OCI-LY3 (cell line): ENCODE data around the gene OR8J1.

ENCODE experiments used
- H2AFZ ChIP-seq: fragments of 200-600, 300-600 bp; shearing (Covaris generic); 2 replicates; pipeline ENCODE4 v1.6.0; 2014; ENCODE audit warnings: antibody characterized with exemption, low read depth, low read length
- H3K27ac ChIP-seq: fragments of 200-600, 300-600 bp; sonication (generic); 2 replicates; pipeline ENCODE4 v1.5.1; 2014; ENCODE audit warnings: mild to moderate bottlenecking, low read length, moderate library complexity, mixed read lengths
- H3K27me3 ChIP-seq: fragments of 200-600, 300-600 bp; sonication (generic); 2 replicates; pipeline ENCODE4 v1.6.1; 2014; ENCODE audit warnings: low read depth, low read length, mixed read lengths
- H3K36me3 ChIP-seq: fragments of 200-600, 300-600 bp; sonication (generic); replicated peaks from 2 replicates; pipeline ENCODE3; 2014; ENCODE audit warnings: low read depth, low read length, mixed read lengths
- H3K4me1 ChIP-seq: fragments of 300-600, 200-600 bp; sonication (generic); 2 replicates; pipeline ENCODE4 v1.6.1; 2014; ENCODE audit warnings: low read length, mixed read lengths
- H3K4me2 ChIP-seq: fragments of 200-600, 300-600 bp; sonication (generic); 2 replicates; pipeline ENCODE4 v1.6.1; 2014; ENCODE audit warnings: low read length, mixed read lengths
- H3K4me3 ChIP-seq: fragments of 300-600, 200-600 bp; sonication (generic); 2 replicates; pipeline ENCODE4 v1.5.1; 2014; ENCODE audit warnings: antibody characterized with exemption, mild to moderate bottlenecking, low read length, moderate library complexity
- H3K79me2 ChIP-seq: fragments of 300-600, 200-600 bp; shearing (Covaris generic); 2 replicates; pipeline ENCODE4 v1.6.1; 2014; ENCODE audit warnings: mild to moderate bottlenecking, low read length, mixed read lengths
- H3K9ac ChIP-seq: fragments of 300-600, 200-600 bp; shearing (Covaris generic); 2 replicates; pipeline ENCODE4 v1.6.0; 2014; ENCODE audit warnings: mild to moderate bottlenecking, low read length, moderate library complexity
- H3K9me3 ChIP-seq: fragments of 200-600, 300-600 bp; shearing (Covaris generic); 2 replicates; pipeline ENCODE4 v1.6.1; 2014; ENCODE audit warnings: low read length, mixed read lengths; ENCODE audit not compliant: insufficient read depth
- H4K20me1 ChIP-seq: fragments of 200-600, 300-600 bp; sonication (generic); 2 replicates; pipeline ENCODE4 v1.6.1; 2016; ENCODE audit warnings: low read length, mixed read lengths; ENCODE audit not compliant: insufficient read depth
- CTCF ChIP-seq: fragments of 200-600, 300-600 bp; sonication (generic); IDR thresholded peaks from 2 replicates; pipeline ENCODE4 v1.5.1; 2014; ENCODE audit warnings: antibody characterized with exemption, low read length, low read depth
- EZH2phosphoT487 ChIP-seq: fragments of 200-600 bp; shearing (Covaris generic); IDR thresholded peaks from 2 replicates; pipeline ENCODE4 v1.6.1; 2018; ENCODE audit warnings: antibody characterized with exemption, mixed run types, low read depth

Gene OR8J1

GRCh38 chr11:56410801-56411200 lies 56.7 kb downstream of the OR8J1 start:
- Histone ChIP-seq H3K4me1 (no peaks in the 10 kb centered on the region), H3K9me3 (no peaks in the 10 kb centered on the region), H3K4me3 (no peak overlapping the region), H2AFZ (no peak overlapping the region), H3K4me2 (no peak overlapping the region), H3K36me3 (no peaks in the 10 kb centered on the region), H3K27ac (no peak overlapping the region), H3K79me2 (no peaks in the 10 kb centered on the region), H3K9ac (no peak overlapping the region), H3K27me3 (no peaks in the 10 kb centered on the region), H4K20me1 (no peaks in the 10 kb centered on the region)
- TF ChIP-seq CTCF (no peak), EZH2phosphoT487 (no peak)
